ENCODE data around the gene PLXNA2. TPM values are rescaled to one million over a fixed set of nuclear protein-coding genes. Genes with fewer than 3 reads are reported as not detected.
A peak's percentile ranks its signal among the peaks of the same experiment; 100 is the strongest.

Gene PLXNA2
- total RNA-seq, 2 donors from 2014 or later, result 0.04 to 0.39 TPM

GRCh38 chr1:208019257-208019656 is 224.9 kb downstream of the PLXNA2 start:
- DNase-seq (ENCODE audit: low spot score in 2 of 2), result no peak
- Mint-ChIP-seq H3K27ac (no peak overlapping the region), H3K36me3 (no peaks in the 10 kb centered on the region), H3K9me3 (no peaks in the 10 kb centered on the region)
- ATAC-seq, result no peak

GRCh38 chr1:208015255-208015654 is 228.9 kb downstream of the PLXNA2 start:
- DNase-seq (ENCODE audit: low spot score in 2 of 2) (peak in 1 of 2 donors; percentile 13), ATAC-seq (no peak)
- Mint-ChIP-seq H3K9me3 (no peaks in the 10 kb centered on the region), H3K36me3 (no peaks in the 10 kb centered on the region), H3K27ac (no peak overlapping the region)

- no peaks in the 10 kb centered on the region for H3K9me3 Mint-ChIP-seq
- no peaks in the 10 kb centered on the region for H3K36me3 Mint-ChIP-seq
- H3K27ac Mint-ChIP-seq, result no peak overlapping the region
- no peak for ATAC-seq
- no peak for DNase-seq (ENCODE audit: low spot score in 2 of 2)
Observed at GRCh38 chr1:208013210-208013609, 231.0 kb downstream of the PLXNA2 start.

- no peaks in the 10 kb centered on the region for H3K9me3 Mint-ChIP-seq
- ATAC-seq (no peak), DNase-seq (ENCODE audit: low spot score in 2 of 2) (no peak)
- no peak overlapping the region for H3K27ac Mint-ChIP-seq
- no peaks in the 10 kb centered on the region for H3K36me3 Mint-ChIP-seq
Observed at GRCh38 chr1:208012721-208013120, 231.5 kb downstream of the PLXNA2 start.

DNA sequence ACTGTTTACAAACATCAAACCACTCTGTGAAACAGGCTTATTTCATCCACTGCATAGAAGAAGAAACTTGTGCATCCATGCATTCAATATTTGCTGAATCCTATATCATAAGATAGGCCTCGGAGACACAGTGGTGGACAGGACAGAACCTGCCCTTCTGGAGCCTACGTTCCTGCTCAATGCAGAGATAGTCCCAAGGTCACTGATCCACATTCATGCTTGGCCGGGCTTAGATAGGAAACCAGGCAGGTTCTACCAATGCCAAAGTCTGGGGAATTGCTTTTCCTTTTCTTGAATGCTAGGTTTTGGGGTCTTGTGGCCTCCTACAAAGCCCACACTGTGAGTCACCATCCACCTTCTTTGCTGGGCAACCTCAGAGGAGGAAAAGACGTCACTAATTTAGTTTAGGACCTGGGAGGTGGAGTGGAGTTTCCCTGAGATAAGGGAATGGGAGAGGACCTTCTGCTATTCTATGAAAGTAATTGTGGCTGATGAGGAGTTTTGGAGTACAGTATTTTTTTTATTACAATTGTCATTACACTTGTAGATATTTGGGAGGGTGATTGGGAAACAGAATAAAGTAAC is 233.6 kb downstream of the PLXNA2 start:
- Mint-ChIP-seq H3K9me3 (no peaks in the 10 kb centered on the region), H3K36me3 (no peaks in the 10 kb centered on the region), H3K27ac (no peak overlapping the region)
- no peak for ATAC-seq
- no peak for DNase-seq (ENCODE audit: low spot score in 2 of 2)

DNA sequence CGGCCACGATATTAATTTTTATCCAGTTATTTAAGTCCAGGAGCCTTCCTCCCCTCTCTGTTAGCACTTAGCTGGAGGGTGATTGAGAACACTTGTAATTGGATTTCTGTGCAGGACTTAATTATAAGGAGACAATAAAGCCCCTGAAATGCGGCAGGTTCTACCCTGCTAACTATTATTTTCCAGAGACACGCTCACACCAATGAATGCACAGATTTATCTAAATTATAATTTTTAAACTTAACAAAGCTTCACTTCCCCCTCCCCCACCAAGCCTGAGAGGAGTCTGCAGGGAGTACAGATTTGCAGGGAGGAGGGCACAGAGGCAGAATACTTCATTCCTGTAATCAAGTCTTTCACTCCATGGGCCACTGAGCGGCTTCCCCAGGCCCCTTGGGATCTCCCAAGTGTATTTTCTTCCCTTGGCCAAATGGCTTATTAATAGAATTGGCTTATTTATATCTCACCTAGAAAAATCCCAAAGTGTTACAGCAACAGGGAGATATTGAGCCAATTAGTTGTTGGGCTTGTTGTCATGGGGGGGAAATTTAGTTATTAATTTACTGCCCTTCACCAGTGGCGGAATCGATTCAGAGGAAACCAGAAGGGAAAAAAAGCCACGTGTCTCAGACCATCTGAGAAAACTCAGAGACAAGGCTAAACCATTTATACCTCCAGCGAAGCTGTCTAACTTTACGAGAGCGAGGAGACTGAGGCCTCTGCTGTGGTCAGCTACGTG is 234.3 kb downstream of the PLXNA2 start:
- ATAC-seq (no peak), DNase-seq (ENCODE audit: low spot score in 2 of 2) (no peak)
- H3K27ac Mint-ChIP-seq, result no peak overlapping the region

DNA sequence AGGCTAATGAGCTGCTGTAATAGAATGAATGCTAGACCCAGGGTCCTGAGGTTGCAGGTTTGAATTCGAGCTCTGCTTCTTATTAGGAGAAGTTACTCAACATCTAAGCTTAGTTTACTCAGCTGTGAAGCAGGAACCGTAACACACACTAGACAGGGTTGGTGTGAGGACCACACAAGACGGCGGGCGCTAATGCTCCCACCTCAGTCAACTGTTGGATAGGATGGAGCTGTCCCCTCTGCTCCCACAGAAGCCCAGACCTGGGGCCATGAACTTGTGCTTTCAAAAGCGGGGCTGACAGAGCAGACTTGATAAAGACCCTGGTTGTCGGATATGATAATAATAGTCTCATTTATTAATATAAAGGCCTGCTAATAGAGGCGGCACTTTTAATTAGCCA is 234.9 kb downstream of the PLXNA2 start:
- DNase-seq (ENCODE audit: low spot score in 2 of 2), result no peak
- no peaks in the 10 kb centered on the region for H3K9me3 Mint-ChIP-seq
- no peak overlapping the region for H3K27ac Mint-ChIP-seq
- ATAC-seq, result no peak
- no peaks in the 10 kb centered on the region for H3K36me3 Mint-ChIP-seq

More for the DNA sequence above, 234.3 kb downstream of the PLXNA2 start:
- H3K36me3 Mint-ChIP-seq, result no peaks in the 10 kb centered on the region
- H3K9me3 Mint-ChIP-seq, result no peaks in the 10 kb centered on the region

- no peaks in the 10 kb centered on the region for H3K36me3 Mint-ChIP-seq
- no peaks in the 10 kb centered on the region for H3K9me3 Mint-ChIP-seq
- H3K27ac Mint-ChIP-seq, result no peak overlapping the region
- no peak for ATAC-seq
- DNase-seq (ENCODE audit: low spot score in 2 of 2), result no peak
Observed at GRCh38 chr1:208008534-208008933, 235.7 kb downstream of the PLXNA2 start.

DNA sequence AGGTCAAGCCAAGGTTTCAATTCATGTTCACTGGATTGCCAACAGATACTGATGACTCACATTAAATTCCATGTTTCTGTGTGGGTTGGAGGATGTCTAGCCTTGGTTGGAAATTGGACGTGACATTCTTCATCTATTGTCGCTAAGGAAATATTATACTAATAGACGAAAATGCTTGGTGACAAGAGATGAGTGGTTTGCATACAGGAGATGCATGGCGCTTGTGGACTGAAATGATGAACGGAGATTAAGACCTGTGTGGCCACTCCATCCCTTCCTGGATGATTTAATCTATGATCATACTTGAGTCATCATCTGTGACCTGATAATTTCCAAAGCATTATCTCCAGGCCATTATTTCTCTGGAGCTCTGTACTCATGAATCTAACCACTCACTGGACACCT is 236.2 kb downstream of the PLXNA2 start:
- Mint-ChIP-seq H3K27ac (no peak overlapping the region), H3K36me3 (no peaks in the 10 kb centered on the region)
- no peak for ATAC-seq

DNA sequence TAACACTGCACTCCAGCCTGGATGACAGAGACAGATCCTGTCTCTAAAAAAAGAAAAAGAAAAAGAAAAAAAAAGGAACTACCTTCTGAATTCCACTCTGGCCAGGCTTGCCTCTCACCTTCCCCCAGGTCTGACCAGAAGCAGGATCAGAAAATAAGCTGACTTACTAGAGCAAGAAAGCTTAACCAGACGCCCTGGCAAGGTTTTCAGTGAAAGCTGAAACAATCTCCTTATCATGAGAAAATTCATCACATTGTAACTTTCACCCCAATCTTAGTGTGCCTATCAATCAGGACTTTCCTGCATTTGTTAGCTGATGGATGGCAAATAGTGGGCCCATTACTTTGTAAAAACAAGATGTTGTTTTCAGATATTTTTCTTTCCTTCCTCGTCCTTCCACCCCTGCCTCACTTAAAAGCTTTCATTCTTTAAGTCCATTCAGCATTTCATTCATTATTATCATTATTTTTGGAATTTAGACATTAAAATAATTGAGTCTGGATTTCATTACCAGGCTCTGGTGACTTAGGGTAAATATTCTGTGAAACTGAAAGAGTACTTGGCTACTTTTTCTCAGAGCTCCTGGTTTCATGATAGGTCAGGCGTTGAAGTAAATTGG is 236.8 kb downstream of the PLXNA2 start:
- Mint-ChIP-seq H3K36me3 (no peaks in the 10 kb centered on the region), H3K9me3 (no peaks in the 10 kb centered on the region), H3K27ac (no peak overlapping the region)
- no peak for DNase-seq (ENCODE audit: low spot score in 2 of 2)
- ATAC-seq, result no peak

More for the DNA sequence above, 236.2 kb downstream of the PLXNA2 start:
- H3K9me3 Mint-ChIP-seq, result no peaks in the 10 kb centered on the region
- no peak for DNase-seq (ENCODE audit: low spot score in 2 of 2)

DNA sequence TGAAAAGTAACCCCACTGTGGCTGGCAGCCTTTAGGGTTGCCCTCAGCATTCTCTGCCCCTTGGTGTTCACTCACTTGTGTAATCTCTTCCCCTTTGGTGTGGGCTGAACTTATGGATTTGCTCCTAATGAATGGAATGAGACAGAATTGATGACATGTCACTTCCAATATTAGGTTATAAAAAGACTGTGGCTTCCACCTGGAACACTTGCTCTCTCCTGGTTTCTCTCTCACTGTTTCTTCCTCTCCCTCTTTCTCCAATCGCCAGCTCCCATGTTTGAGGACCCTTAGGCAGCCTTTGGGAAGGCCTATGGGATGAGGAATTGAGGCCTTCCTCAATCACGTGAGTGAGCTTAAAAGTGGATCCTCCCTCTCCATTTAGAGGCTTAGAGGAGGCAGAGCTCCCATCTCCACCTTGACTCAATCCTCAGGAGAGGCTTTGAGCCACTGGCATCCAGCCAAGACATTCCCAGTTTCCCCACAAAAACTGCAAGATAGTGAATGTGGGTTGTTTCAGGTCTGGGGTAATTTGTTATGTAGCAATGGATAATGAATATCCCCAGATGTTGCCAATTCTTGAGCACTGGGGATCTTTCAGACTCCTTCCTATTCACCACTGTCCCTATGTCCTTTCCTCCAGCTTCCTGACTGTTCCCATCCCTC is 237.8 kb downstream of the PLXNA2 start:
- Mint-ChIP-seq H3K36me3 (no peaks in the 10 kb centered on the region), H3K27ac (no peak overlapping the region), H3K9me3 (no peaks in the 10 kb centered on the region)
- DNase-seq (ENCODE audit: low spot score in 2 of 2) (no peak), ATAC-seq (no peak)

DNA sequence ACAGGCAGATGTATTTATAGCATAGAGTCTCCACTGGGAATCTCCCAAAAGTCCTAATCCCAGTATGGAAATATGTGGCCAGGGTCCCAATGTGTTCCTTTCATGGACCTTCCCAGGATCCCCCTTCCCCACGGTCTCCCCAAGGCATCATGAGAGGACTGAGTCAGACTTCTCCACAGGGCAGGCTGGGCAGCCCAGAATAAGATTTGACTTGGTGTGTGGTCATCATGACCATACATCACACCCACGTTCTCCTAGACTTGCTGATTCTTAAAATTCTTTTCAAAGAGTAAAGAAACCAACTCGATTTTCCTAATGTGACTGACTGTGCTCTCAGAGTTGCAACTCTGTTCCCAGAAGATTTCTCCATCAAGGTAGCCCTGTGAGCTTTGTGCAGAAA is 239.3 kb downstream of the PLXNA2 start:
- Mint-ChIP-seq H3K9me3 (no peaks in the 10 kb centered on the region), H3K27ac (no peak overlapping the region), H3K36me3 (no peaks in the 10 kb centered on the region)
- ATAC-seq (no peak), DNase-seq (ENCODE audit: low spot score in 2 of 2) (no peak)

DNA sequence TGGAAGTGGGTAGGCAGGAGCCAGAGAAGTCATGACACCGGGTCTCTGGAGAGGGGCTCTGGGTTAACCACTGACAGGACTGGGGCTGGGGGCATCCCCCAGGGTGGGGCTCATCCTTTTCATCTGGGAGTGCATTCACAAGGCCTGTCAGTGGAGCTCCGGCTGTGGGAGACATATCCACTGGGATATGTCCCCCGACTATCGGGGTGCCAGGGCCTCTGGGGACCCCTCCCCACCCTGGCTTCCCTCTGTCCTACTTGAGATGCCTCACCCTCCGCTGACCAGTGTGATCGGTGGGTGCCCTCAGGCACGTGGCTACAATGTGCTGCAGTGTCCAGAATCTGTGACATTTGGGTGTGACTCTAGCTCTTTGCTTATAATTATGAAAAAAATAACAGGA is 240.9 kb downstream of the PLXNA2 start:
- no peak for DNase-seq (ENCODE audit: low spot score in 2 of 2)
- no peaks in the 10 kb centered on the region for H3K9me3 Mint-ChIP-seq
- ATAC-seq, result no peak
- no peak overlapping the region for H3K27ac Mint-ChIP-seq
- no peaks in the 10 kb centered on the region for H3K36me3 Mint-ChIP-seq

- Mint-ChIP-seq H3K27ac (no peak overlapping the region), H3K9me3 (no peaks in the 10 kb centered on the region), H3K36me3 (no peaks in the 10 kb centered on the region)
- ATAC-seq (no peak), DNase-seq (ENCODE audit: low spot score in 2 of 2) (no peak)
Observed at GRCh38 chr1:208002672-208003071, 241.5 kb downstream of the PLXNA2 start.

DNA sequence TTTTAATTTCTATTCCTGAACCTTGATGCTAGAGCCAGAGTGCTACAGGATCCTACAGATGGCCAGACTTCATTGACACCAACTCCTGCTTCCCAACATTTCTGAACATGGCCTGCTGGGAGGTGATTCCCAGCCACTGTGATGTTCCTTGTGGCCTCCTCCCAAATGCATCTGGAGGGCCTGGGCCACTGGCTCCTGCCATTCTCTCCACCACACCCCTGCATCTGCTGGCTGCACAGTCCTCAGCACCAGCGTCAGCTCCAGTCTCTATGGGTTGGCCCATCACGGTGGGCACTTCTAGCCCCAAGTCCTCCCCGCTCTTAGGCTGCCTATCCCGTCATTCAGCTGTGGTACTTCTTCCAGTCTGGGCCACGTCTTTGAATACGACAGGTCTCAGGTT is 242.1 kb downstream of the PLXNA2 start:
- no peak for DNase-seq (ENCODE audit: low spot score in 2 of 2)
- ATAC-seq, result no peak
- no peaks in the 10 kb centered on the region for H3K9me3 Mint-ChIP-seq
- H3K36me3 Mint-ChIP-seq, result no peaks in the 10 kb centered on the region
- peak overlapping the region in 1 of 2 donors; percentile 17 for H3K27ac Mint-ChIP-seq

DNA sequence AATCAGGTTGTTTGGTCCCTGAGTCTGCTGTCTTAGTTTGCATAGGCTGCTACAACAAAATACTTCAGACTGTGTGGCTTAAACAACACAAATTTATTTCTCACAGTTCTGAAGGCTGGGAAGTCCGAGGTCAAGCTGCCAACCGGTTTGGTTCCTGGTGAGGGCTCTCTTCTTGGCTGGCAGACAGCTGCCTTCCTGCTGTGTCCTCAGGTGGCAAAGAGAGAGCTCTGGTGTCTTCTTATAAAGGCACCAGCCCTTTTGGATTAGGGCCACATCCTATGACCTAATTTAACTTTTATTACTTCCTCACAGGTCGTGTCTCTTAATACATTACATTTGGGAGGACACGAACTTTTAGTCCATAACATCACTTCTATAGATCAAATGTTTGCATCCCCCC is 243.7 kb downstream of the PLXNA2 start:
- ATAC-seq (no peak), DNase-seq (ENCODE audit: low spot score in 2 of 2) (no peak)
- no peak overlapping the region for H3K27ac Mint-ChIP-seq
- H3K36me3 Mint-ChIP-seq, result no peaks in the 10 kb centered on the region
- H3K9me3 Mint-ChIP-seq, result no peaks in the 10 kb centered on the region

DNA sequence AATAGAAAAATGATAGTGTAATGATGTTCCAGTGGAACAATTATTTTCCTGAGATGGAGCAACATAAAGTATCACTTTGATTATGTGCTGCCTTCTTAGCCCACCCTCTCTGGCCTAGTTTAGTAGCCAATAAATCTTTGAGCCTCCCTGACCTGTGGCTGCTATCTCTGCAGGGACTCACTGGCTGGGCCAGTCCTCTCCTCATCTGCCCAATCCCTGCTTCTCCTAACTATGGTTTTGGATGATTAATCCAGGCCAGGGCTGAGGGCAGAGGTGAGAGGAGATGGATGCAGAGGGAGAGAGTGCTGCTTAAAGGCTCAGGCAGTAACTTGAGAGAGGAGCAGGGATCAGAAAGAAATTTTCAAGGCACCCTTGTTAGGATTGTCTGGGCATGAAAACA is 244.2 kb downstream of the PLXNA2 start:
- H3K9me3 Mint-ChIP-seq, result no peaks in the 10 kb centered on the region
- no peak for ATAC-seq
- no peak for DNase-seq (ENCODE audit: low spot score in 2 of 2)
- no peak overlapping the region for H3K27ac Mint-ChIP-seq
- H3K36me3 Mint-ChIP-seq, result no peaks in the 10 kb centered on the region
